ENCODE measurements around the gene ARID1B.
A peak's percentile ranks its signal among the peaks of the same experiment; 100 is the strongest.

The ARID1B gene

DNA sequence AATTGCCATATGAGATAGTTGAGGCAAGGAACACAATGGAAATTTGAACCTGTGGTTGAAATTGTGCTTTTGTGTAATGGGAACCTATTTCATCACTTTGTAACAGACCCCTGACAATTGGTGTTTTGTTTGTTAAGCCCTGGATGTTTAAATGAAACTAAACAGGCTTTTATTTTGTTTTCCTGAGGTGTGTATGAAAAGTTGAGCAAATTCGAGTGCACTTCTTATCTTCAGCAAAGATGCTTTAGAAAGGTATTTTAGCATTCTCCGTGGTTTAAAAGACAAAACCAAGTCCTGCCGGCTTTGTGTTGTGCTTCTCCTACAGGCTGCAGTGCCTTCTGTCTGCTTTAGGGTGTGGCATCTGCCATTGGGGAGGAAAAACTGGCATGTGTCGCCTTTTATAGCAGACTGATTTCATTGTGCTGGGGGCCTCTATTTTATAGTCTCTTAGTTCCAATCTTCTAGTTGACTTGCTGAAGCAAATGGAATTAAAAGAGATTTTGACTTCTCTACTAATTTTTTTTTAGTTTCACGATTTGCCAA, 2.2 kb upstream of the ARID1B start:
- DNase-seq = no peak

DNA sequence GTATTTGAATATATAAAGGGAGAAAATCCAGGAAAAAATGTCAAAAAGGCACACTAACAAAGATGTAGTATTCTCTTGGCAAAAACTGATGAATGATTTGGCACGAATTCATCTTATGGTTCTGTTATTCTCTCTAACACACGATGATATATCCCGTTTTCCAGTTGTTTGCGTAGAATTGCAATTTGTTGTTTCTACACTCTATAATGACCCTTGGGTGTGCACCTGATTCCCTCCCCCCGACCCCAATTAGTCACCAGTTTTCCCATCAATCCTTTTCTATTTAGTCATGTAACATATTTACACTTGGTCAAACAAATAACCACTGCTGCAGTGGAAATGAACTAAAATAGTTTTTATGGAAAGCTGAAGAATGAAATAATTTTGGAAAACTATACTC, 1.5 kb upstream of the ARID1B start:
- DNase-seq = no peak

DNA sequence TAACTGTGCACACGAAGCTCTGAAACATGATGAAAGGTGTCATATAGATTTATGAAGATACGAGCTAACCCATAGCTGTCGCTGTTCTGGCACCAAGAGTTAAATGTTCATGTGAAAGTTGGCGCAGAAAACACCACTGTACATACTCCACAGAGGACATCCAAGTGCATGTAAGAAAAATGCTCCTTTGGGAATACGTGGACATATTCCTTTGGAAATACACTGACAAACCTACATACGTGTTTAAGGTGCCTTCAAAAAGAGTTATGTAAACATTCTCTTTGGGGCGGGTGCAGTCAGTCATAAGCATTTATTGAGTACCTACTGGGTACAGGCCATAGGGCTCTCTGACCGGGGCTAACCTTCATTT, 723 bp upstream of the ARID1B start:
- no peak for DNase-seq

DNA sequence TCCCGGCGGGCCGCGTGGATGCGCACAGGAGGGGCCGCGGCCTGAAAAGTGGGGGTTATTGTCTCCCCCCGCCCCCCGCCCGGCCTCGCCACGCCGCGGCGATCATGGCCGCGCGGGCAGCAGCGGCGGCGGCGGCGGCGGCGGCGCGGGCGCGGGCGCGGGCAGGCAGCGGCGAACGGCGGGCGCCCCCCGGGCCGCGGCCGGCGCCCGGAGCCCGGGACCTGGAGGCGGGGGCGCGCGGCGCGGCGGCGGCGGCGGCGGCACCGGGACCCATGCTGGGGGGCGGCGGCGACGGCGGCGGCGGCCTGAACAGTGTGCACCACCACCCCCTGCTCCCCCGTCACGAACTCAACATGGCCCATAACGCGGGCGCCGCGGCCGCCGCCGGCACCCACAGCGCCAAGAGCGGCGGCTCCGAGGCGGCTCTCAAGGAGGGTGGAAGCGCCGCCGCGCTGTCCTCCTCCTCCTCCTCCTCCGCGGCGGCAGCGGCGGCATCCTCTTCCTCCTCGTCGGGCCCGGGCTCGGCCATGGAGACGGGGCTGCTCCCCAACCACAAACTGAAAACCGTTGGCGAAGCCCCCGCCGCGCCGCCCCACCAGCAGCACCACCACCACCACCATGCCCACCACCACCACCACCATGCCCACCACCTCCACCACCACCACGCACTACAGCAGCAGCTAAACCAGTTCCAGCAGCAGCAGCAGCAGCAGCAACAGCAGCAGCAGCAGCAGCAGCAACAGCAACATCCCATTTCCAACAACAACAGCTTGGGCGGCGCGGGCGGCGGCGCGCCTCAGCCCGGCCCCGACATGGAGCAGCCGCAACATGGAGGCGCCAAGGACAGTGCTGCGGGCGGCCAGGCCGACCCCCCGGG, 637 bp downstream of the ARID1B start:
- DNase-seq = peak; percentile 4

DNA sequence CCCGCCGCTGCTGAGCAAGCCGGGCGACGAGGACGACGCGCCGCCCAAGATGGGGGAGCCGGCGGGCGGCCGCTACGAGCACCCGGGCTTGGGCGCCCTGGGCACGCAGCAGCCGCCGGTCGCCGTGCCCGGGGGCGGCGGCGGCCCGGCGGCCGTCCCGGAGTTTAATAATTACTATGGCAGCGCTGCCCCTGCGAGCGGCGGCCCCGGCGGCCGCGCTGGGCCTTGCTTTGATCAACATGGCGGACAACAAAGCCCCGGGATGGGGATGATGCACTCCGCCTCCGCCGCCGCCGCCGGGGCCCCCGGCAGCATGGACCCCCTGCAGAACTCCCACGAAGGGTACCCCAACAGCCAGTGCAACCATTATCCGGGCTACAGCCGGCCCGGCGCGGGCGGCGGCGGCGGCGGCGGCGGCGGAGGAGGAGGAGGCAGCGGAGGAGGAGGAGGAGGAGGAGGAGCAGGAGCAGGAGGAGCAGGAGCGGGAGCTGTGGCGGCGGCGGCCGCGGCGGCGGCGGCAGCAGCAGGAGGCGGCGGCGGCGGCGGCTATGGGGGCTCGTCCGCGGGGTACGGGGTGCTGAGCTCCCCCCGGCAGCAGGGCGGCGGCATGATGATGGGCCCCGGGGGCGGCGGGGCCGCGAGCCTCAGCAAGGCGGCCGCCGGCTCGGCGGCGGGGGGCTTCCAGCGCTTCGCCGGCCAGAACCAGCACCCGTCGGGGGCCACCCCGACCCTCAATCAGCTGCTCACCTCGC, 1.5 kb downstream of the ARID1B start:
- peak; percentile 3 for DNase-seq

DNA sequence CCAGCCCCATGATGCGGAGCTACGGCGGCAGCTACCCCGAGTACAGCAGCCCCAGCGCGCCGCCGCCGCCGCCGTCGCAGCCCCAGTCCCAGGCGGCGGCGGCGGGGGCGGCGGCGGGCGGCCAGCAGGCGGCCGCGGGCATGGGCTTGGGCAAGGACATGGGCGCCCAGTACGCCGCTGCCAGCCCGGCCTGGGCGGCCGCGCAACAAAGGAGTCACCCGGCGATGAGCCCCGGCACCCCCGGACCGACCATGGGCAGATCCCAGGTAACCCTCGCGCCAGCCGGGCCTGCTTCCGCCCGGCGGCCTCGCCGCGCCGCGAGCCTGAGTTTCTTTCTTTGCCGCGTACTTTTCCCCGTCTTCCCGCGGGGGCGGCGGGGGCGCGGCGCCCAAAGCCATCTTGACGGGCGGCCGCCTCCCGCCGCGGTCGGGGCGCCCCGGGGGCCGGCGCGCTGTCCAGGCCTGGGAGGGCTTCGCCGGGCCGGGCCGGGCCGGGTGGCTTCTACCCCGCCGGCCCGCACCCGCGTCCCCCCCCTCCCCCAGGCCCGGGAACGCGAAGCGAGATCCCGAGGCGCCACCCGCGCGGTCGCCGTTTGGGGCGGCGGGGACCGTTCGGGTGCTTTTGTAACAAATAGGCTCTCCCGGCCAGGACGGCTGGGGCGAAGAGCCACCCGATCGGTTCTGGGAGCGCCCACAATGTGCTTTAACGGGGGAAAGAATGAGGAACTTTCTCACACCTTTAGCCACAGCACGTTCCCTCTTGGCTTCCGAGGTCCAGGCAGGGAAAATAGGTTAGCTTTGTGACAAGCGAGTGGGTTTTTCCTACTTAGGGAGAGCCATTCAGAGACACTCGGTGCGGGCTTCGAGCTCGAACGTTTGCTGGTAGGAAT, 2.3 kb downstream of the ARID1B start:
- no peak for DNase-seq

DNA sequence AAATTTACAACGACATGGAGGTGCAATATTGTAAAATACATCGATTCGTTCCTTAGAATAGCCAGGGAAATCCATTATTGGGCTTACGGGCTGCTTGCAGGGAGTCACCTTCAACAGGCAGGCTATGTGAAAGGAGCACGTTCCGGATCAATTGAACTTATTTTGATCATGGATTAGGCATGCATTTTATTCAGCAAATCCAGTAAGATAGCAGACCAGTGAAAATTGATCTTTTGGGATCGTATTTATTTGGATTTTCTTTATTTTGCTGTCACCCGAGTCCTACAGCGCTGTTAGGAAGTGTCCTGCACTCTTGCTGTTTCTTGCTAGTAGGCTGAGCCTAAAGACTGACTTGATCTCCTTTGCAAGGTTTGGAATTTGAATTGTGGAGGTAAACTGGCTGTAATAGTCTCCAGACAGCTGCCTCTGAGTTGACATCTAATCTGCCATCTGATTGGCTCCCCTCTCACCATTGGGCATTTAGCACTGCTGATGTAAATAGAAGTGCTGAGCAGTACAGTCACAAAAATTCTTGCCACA, 3.0 kb downstream of the ARID1B start:
- DNase-seq = peak; percentile 3

DNA sequence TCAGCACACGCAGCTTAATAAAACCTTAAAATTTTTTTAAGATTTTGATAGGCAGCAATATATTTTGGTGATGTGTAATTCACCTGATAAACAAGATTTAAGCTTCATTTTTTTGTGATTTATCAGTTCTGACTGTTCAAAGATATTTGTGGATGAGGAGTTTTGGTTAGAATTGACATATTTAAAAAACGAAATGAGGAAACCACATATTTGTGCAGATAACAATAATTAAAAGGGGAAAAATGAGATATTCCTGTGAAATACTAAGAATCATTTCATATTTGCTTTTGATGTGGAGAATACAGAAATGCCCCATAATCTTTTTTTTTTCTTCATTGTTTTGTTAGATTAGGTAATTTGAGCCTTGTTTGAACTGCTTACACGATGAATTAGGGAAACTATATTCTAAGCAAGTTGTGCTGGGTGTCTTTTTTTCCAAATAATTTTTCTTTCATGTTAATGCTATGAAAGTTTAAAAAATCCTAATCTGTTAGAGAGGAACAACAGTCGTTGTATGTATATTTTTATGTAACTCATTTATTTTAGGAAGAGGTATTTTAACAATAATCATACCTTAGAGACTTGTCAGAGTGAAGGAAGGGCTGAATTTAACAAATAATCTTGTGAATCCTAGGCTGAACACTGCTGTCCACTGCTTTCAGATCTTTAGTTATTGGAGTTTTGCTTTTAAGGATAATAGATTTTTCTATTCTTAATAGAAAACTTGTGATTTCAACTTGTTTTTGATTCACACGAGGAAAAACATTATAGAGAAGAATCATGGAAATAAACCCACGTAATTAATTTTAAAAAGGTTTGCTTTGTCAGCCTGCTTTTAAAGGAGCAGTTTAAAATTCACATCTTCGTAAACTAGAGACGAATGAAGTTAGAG, 4.0 kb downstream of the ARID1B start:
- DNase-seq = no peak

DNA sequence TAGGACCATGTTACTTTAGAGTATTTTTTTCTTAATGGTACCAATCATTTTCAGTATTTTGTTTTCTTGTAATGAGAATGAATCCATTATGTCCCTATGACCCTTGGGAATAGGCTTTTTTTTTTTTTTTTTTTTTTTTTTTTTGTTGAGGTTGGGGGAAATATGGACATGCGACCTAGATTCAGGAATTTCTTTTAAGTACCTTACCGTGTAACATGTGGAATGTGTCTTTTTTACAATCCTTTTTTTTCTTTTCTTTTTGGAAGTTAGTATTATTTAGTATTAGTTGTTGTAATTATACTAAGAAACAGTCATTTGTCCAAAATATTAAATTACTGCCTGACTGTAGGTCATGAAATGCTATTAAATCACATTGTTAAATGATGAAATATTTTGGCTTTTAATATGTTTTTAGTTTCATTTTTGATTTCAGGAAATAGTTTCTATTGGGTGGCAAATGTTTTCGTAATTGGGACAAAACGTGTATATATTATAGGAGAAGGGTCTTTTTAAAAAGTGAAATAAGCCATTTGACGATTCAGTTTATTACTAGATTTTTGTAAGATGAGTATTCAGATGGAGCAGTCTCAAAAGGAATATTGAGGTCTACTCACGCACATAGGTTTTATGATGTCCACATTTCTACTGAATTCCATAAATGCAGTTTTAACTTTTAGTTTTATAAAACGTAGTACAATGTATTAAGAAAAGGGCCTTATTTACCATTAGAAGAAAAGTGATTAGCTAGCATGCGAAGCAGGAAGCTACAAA, 4.9 kb downstream of the ARID1B start:
- DNase-seq = no peak

DNA sequence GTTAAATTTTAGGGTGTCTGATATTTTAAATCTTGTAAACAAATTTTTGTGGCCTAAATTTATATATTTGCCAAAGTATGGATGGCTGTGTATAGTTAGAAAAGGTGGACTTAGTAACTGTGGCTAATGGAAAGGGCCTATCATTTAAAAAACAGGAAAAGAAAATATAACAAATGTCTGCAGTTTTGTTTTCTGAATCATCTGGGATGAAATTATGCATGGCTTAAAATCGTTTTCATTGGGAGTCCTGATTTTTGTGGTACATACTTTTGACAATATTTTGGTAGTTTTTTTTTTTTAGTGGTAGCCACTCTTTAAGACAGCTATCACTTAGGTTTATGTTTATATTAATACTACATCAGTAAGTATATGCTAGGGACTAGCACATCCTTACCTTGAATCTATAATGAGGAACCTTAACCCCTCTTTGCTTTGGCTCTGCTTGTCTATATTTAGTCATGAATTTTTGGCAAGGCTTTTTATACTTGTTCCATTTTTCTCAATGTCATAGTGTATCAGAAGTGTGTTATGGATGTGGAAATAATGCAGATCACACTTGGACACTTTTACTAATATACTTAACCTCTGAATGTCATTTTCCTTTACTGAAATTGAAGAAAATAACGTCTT, 5.6 kb downstream of the ARID1B start:
- no peak for DNase-seq

DNA sequence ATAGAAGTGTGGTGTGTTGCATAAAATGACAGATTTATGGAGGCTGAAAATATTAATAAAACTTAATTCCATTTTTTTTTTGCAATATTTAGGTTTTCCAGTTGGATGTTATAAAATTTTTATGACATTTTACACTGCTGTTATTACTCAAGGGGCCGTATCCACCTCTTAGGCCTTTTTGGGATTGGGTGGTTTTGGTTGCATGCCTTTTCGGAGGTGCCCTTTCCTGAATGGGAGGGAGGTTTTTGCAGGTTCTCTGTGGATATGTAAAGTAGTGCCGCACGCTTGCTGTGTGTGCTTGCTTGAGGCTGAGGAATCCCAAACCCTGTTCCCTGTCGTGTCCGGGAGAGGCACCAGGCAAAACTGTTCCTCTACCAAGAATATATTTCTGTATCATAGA, 6.8 kb downstream of the ARID1B start:
- DNase-seq = no peak

DNA sequence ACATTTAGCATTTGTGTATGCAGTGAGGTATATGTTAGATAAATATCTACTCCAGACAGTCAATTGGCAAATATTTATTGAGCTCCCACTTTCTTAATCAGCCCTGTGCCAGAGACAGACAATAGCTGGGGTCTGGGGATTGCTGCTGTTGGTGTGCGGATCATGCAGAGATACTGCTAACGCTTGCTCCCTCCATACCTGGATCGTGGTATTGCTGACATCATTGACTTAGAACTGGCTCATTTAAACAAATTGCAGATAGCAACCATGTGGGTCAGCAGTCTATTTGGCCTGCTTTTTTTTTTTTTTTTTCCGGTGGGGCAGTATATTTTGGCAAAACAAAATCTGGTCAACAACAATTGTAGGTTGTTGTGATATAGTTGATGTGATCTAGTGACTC, 9.5 kb downstream of the ARID1B start:
- DNase-seq = no peak

DNA sequence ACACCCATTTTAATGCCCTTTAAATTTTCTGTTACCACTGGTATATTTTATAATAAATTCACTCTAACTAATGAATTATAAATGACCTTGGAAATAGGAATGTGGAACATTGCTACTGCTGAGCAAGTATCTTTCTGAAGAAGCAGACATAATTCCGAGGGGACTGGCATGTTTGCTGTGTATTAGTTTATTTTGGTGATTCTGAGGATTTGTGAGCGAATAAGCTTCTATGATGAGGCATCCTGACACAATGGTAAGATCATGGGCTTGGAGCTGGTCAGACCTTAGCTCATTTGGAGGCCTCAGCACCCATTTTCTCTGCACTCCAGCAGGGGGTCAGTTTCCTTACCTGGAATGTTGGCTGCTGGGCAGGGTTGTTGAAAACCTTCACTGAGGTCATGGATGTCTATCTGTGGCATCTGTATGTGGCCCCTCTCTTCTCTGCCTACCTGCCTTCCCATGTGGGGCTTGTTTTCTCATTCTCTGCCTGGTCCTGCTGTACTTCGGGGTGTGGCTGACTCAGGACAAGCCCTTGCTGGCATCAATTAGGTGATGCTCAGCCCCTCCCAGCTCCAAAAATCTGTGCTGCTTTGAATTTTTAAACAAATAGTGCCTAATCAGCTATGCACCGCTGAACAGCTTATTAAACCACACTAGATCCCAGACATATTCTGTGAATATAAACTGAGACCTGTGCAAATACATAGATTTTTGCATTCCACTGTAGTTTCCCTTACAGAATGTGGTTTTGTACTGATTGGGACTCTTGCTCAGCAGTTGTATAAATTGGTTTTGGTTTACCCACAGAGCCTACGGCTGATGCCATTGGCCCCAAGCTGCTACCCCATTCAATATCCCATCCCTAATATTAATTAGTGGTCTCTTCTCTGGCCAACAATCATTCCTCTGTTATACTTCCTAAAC, 10.7 kb downstream of the ARID1B start:
- DNase-seq = no peak

DNA sequence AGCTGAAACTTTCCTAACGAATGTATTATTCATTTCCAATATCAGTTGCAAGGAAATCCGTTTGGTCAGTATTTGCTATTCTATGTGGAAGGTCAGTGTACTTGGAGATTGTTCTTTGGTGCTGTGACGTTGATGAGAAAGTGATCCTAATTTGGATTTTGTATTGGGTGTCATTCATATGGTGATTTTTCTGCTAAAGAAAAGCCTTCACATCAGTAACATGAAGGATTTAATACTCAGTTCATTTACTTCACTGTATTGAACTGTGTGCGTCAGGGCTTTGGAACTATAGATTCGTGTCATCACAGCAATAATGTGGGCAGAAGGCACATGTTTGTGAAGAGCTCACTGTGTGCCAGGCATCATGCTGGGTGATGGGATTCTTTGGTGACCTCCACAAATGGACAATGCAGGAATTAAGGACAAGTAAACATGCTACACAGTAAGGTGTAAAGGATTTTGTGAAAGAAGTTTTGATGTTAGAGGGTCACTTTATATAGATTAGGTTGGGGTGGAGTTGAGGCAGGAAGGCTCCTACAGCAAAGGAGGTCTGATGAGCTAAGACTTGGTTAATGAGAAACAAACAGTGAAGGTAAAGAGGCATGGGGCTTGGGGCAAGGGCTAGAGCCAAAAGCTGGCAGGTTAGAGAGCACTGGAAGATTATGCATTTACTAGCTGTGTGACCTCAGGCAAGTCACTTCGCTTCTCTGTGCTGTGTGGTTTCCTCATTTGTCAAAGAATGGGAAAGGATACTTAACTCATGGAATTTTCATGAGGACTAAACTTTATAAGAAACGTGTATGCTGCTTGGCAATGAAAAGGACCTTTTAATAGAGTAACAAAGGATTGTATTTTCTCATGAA, 12.1 kb downstream of the ARID1B start:
- no peak for DNase-seq

DNA sequence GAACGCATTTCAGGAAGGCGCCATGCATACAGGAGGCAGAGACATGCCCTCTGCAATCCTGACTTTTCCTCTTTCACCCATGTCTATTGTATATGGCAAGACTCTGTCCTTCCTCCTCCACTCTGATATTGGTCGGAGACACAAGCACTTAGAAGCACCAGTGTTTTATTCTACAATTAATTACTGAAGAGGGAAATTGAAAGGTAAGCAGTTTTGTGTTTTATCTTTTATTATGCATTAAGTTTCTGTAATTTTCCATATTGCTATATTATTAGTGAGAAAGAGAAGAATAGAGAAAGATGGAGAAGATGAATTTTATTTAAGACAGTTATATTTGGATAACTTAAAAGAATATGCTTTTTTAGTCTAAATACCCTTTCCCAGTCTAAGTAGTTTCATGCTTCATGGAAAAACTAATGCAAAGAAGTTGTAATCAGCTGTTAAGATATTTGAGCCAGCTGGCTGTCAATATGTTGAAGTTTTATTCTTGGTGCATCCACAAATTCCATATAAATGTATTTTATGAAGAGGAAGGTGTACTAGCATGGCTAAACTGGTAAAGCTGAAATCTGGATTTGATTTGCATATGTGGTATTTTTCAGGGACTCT, 13.6 kb downstream of the ARID1B start:
- DNase-seq = no peak

DNA sequence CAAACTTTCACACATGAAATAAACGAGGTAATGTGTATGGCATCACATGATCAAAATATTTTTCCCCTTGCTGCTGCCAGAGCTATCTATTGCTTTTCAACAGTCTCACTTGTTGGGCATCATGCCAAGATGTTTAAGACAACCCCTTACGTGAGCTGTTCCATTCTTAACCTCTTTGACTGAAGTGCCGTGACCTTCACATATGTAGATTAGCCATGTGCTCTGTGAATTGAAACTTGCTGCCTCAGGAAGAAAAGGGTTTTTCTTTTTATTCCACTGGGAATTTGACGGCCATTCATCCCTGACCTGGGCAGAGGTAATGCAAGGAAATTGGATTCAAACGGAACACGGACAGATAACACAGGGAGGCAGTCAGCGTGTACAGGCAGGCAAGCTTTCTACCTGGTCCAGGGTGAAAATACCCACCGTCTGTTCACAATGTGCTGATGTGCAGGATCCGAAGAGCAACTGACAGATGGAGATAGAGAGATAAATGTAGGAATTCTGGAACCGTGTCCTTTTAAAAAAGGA, 14.2 kb downstream of the ARID1B start:
- no peak for DNase-seq

DNA sequence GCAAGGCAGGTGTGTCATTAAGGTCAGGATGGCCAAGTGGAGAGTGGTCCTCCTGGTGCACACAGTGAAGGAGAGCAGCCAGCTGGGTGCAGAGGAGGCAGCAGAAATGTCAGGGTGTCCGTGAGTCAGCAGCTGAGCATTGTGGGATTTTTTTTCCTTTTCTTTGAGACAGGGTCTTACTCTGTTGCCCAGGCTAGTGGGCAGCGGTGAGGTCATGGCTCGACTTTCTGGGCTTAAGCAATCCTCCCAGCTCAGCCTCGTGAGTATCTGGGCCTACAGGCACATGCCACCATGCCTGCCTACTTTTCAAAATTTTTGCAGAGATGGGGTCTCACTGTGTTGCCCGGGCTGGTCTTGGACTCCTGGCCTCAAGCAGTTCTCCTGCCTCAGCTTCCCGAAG, 16.0 kb downstream of the ARID1B start:
- DNase-seq = no peak
